ENCODE measurements around the gene ABRACL. TPM values are rescaled to one million over a fixed set of nuclear protein-coding genes. Genes with fewer than 3 reads are reported as not detected.

ABRACL gene
- total RNA-seq, 4 donors from 2014 or later, result 18.7 to 81.6 (median 25.7) TPM

GRCh38 chr6:139064981-139065665 lies 36.6 kb downstream of the ABRACL start:
- intact Hi-C loops (cut with DNase I), result no loop called here
- no peak for DNase-seq
- 48 to 51% methylated on average over 7 of the region's 7 CpGs for WGBS, 2 donors
- no peak overlapping the region for H3K4me3 ChIP-seq
- no peak for TF ChIP-seq POLR2A (IDR thresholded peaks at IDR 0.05)
- TF ChIP-seq CTCF (IDR thresholded peaks at IDR 0.05), result no peak
- H3K9me3 ChIP-seq, result no peaks in the 10 kb centered on the region
- H3K27me3 ChIP-seq, result no peaks in the 10 kb centered on the region
- no peak overlapping the region for H3K27ac ChIP-seq
- H3K36me3 ChIP-seq, result no peaks in the 10 kb centered on the region
- H3K4me1 ChIP-seq, result no peaks in the 10 kb centered on the region

GRCh38 chr6:139066080-139066479 lies 37.5 kb downstream of the ABRACL start:
- Histone ChIP-seq H3K4me3 (no peak overlapping the region), H3K4me1 (no peaks in the 10 kb centered on the region), H3K27ac (no peak overlapping the region), H3K9me3 (no peaks in the 10 kb centered on the region), H3K36me3 (no peaks in the 10 kb centered on the region), H3K27me3 (no peaks in the 10 kb centered on the region)
- TF ChIP-seq POLR2A (IDR thresholded peaks at IDR 0.05), result no peak
- TF ChIP-seq CTCF (IDR thresholded peaks at IDR 0.05), result no peak
- WGBS, 2 donors, result 86 to 91% methylated on average over 2 of the region's 2 CpGs
- DNase-seq, result no peak
- intact Hi-C loops (cut with DNase I), result no loop called here

- Histone ChIP-seq H3K36me3 (no peaks in the 10 kb centered on the region), H3K9me3 (no peaks in the 10 kb centered on the region), H3K27ac (no peak overlapping the region), H3K4me3 (no peak overlapping the region), H3K4me1 (peaks cover 0 to 4% (median 0%) of the 10 kb centered on the region in 3 donors), H3K27me3 (no peaks in the 10 kb centered on the region)
- WGBS, 2 donors, result 39 to 54% methylated on average over 2 of the region's 2 CpGs
- TF ChIP-seq POLR2A (IDR thresholded peaks at IDR 0.05) (no peak), CTCF (IDR thresholded peaks at IDR 0.05) (no peak)
- intact Hi-C loops (cut with DNase I), result no loop called here
- no peak for DNase-seq
These were observed 40.3 kb downstream of the ABRACL start for GRCh38 chr6:139068846-139069245.

GRCh38 chr6:139073118-139073517 lies 44.6 kb downstream of the ABRACL start:
- WGBS, 2 donors, result 41 to 48% methylated on average over 2 of the region's 2 CpGs
- H3K4me3 ChIP-seq, result no peak overlapping the region
- H3K27ac ChIP-seq, result no peak overlapping the region
- no peaks in the 10 kb centered on the region for H3K36me3 ChIP-seq
- DNase-seq, result no peak
- H3K4me1 ChIP-seq, result peaks cover 0 to 4% (median 0%) of the 10 kb centered on the region in 3 donors
- TF ChIP-seq CTCF (IDR thresholded peaks at IDR 0.05) (no peak), POLR2A (IDR thresholded peaks at IDR 0.05) (no peak)
- intact Hi-C loops (cut with DNase I), result no loop called here
- no peaks in the 10 kb centered on the region for H3K27me3 ChIP-seq
- no peaks in the 10 kb centered on the region for H3K9me3 ChIP-seq

GRCh38 chr6:139079018-139079417 lies 50.5 kb downstream of the ABRACL start:
- TF ChIP-seq POLR2A (IDR thresholded peaks at IDR 0.05), result no peak
- TF ChIP-seq CTCF (IDR thresholded peaks at IDR 0.05), result no peak
- intact Hi-C loops (cut with DNase I), result no loop called here
- no peak overlapping the region for H3K27ac ChIP-seq
- no peaks in the 10 kb centered on the region for H3K27me3 ChIP-seq
- H3K4me3 ChIP-seq, result no peak overlapping the region
- DNase-seq, result no peak
- no peaks in the 10 kb centered on the region for H3K36me3 ChIP-seq
- no peaks in the 10 kb centered on the region for H3K9me3 ChIP-seq
- WGBS, 2 donors, result 84 to 94% methylated on average over 2 of the region's 2 CpGs
- peaks cover 0 to 4% (median 0%) of the 10 kb centered on the region in 3 donors for H3K4me1 ChIP-seq
